WTC11 (cell line): ENCODE results near the gene PTPRT.

Source experiments
- CREB1 ChIP-seq: sonication (generic); formaldehyde crosslinking; IDR thresholded peaks from 2 replicates; pipeline ENCODE4 v1.8.0; 2023; ENCODE audit warnings: mild to moderate bottlenecking, missing genetic modification reagents
- CTCF ChIP-seq: fragments of 200-600 bp; IDR thresholded peaks from 2 replicates; pipeline ENCODE4 v1.8.0; 2022; ENCODE audit warnings: antibody characterized with exemption
- ESRRA ChIP-seq: sonication (generic); formaldehyde crosslinking; IDR thresholded peaks from 2 replicates; pipeline ENCODE4 v1.8.1; 2022; ENCODE audit warnings: mild to moderate bottlenecking, missing genetic modification reagents, borderline replicate concordance
- JUN ChIP-seq: sonication (generic); formaldehyde crosslinking; IDR thresholded peaks from 2 replicates; pipeline ENCODE4 v1.8.0; 2023; ENCODE audit warnings: mild to moderate bottlenecking, missing genetic modification reagents
- ZBTB21 ChIP-seq: sonication (generic); formaldehyde crosslinking; IDR thresholded peaks from 2 replicates; pipeline ENCODE4 v1.8.1; 2023; ENCODE audit warnings: mild to moderate bottlenecking, missing genetic modification reagents, borderline replicate concordance
- ZNF232 ChIP-seq: sonication (generic); formaldehyde crosslinking; IDR thresholded peaks from 2 replicates; pipeline ENCODE4 v1.8.0; 2022; ENCODE audit warnings: mild to moderate bottlenecking, missing genetic modification reagents
- ZNF263 ChIP-seq: sonication (generic); formaldehyde crosslinking; IDR thresholded peaks from 2 replicates; pipeline ENCODE4 v1.8.1; 2022; ENCODE audit warnings: low read depth, mild to moderate bottlenecking, moderate library complexity, missing genetic modification reagents
- TF ChIP-seq, protein P1 (sequence below): sonication (generic); formaldehyde crosslinking; IDR thresholded peaks from 2 replicates; pipeline ENCODE4 v1.8.1; 2022; ENCODE audit warnings: low read depth, mild to moderate bottlenecking, moderate library complexity, missing genetic modification reagents, borderline replicate concordance

DNA sequence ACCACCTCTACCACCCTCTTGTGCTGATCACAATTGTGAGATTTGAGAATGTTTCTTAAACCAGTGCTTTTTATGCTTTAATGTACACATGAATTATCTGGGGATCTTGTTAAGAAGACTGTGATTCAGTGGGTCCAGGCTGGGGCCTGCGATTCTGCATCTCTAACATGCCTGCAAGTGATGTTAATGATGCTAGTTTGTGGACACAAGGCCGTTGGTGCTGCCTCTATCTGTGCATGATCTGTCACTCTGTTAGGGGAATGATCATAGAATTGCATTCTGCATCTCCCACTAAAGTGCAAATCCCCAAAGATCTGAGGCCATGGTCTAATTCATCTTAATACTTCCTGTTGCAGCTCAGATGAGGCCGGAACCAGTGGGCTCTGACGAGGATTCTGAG is 746.5 kb downstream of the PTPRT start:
- TF ChIP-seq CTCF (no peak), ZBTB21 (no peak), CREB1 (CRISPR knock-in tag) (no peak), ZNF263 (no peak), JUN (no peak), ESRRA (CRISPR knock-in tag) (no peak), ZNF232 (no peak)
- TF ChIP-seq, protein P1, sequence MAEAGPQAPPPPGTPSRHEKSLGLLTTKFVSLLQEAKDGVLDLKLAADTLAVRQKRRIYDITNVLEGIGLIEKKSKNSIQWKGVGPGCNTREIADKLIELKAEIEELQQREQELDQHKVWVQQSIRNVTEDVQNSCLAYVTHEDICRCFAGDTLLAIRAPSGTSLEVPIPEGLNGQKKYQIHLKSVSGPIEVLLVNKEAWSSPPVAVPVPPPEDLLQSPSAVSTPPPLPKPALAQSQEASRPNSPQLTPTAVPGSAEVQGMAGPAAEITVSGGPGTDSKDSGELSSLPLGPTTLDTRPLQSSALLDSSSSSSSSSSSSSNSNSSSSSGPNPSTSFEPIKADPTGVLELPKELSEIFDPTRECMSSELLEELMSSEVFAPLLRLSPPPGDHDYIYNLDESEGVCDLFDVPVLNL (CRISPR knock-in tag), result no peak
